IMR-90 (cell line): Measurements from ENCODE around the gene JAK1. TPM values are rescaled to one million over a fixed set of nuclear protein-coding genes. Genes with fewer than 3 reads are reported as not detected.

ENCODE experiments used
- ATAC-seq: fragments of 200-7000 bp; cut with Tn5 transposase; 2 replicates; pipeline ENCODE4 v1.9.1; 2020; ENCODE audit warnings: low read depth, mild to moderate bottlenecking, moderate library complexity
- BruUV-seq: library from RNA; stranded (reverse); fragments of 400-500 nt; replicated peaks from 2 replicates; lab custom pipeline; 2021; lab: Mats Ljungman, UMichigan
- CTCF ChIA-PET: fragments of 300-600 bp; formaldehyde crosslinking; extraction: SDS; loops from one replicate; lab custom pipeline; 2021; ENCODE audit warnings: antibody characterized with exemption; lab: Yijun Ruan, JAX
- POLR2A ChIA-PET: fragments of 300-600 bp; sonication (Branson Sonifier 250); formaldehyde crosslinking; loops from one replicate; lab custom pipeline; 2022; ENCODE audit warnings: antibody characterized with exemption; ENCODE audit not compliant: unreplicated experiment; lab: Charles Lee
- DNase-seq: peaks from one replicate; pipeline ENCODE4 v3.0.0; 2013
- H2AFZ ChIP-seq: replicated peaks from 2 replicates; pipeline ENCODE3; 2013; ENCODE audit warnings: low read length, mild to moderate bottlenecking; ENCODE audit not compliant: poor library complexity
- H2AK5ac ChIP-seq: 2 replicates; pipeline ENCODE4 v1.6.1; 2013; ENCODE audit warnings: low read depth, low read length, inconsistent platforms
- H2AK9ac ChIP-seq: replicated peaks from 2 replicates; pipeline ENCODE3; 2013; ENCODE audit warnings: mild to moderate bottlenecking, low read depth, low read length, moderate library complexity; ENCODE audit not compliant: poor library complexity
- H2BK120ac ChIP-seq: 2 replicates; pipeline ENCODE4 v1.6.1; 2013; ENCODE audit warnings: low read depth, low read length, inconsistent platforms
- H2BK15ac ChIP-seq: 3 replicates; pipeline ENCODE4 v1.6.1; 2013; ENCODE audit warnings: low read depth, low read length, inconsistent platforms
- H2BK20ac ChIP-seq: 2 replicates; pipeline ENCODE4 v1.6.1; 2013; ENCODE audit warnings: low read depth, mild to moderate bottlenecking, inconsistent platforms, low read length, moderate library complexity
- H2BK5ac ChIP-seq: 2 replicates; pipeline ENCODE4 v1.6.1; 2013; ENCODE audit warnings: mild to moderate bottlenecking, low read depth, low read length, inconsistent platforms; ENCODE audit not compliant: poor library complexity, severe bottlenecking
- H3K14ac ChIP-seq: replicated peaks from 2 replicates; pipeline ENCODE4 v1.6.1; 2013; ENCODE audit warnings: low read depth, low read length, inconsistent platforms
- H3K18ac ChIP-seq: 2 replicates; pipeline ENCODE4 v1.6.1; 2013; ENCODE audit warnings: low read depth, low read length, control low read depth
- H3K23ac ChIP-seq: 2 replicates; pipeline ENCODE4 v1.6.1; 2013; ENCODE audit warnings: low read depth, low read length, inconsistent platforms
- H3K27ac ChIP-seq: 2 replicates; pipeline ENCODE4 v1.5.1; 2013; ENCODE audit warnings: mild to moderate bottlenecking, control low read depth, low read length; ENCODE audit not compliant: insufficient read depth
- H3K27me3 ChIP-seq: 2 replicates; pipeline ENCODE4 v1.6.1; 2013; ENCODE audit warnings: low read length; ENCODE audit not compliant: control insufficient read depth, insufficient read depth
- H3K36me3 ChIP-seq: 2 replicates; pipeline ENCODE4 v1.6.1; 2013; ENCODE audit warnings: low read length, mixed read lengths; ENCODE audit not compliant: control insufficient read depth, insufficient read depth
- H3K4ac ChIP-seq: 2 replicates; pipeline ENCODE4 v1.6.1; 2013; ENCODE audit warnings: low read depth, low read length, inconsistent platforms
- H3K4me1 ChIP-seq: 2 replicates; pipeline ENCODE4 v1.6.1; 2013; ENCODE audit warnings: low read length, mixed read lengths; ENCODE audit not compliant: control insufficient read depth, insufficient read depth
- H3K4me2 ChIP-seq: 2 replicates; pipeline ENCODE4 v1.6.1; 2013; ENCODE audit warnings: low read depth, mild to moderate bottlenecking, control low read depth, low read length, moderate library complexity
- H3K4me3 ChIP-seq: 2 replicates; pipeline ENCODE4 v1.5.1; 2013; ENCODE audit warnings: low read depth, mild to moderate bottlenecking, control low read depth, low read length, moderate library complexity; ENCODE audit not compliant: insufficient read depth
- H3K56ac ChIP-seq: 2 replicates; pipeline ENCODE4 v1.6.1; 2013; ENCODE audit warnings: low read length, inconsistent platforms; ENCODE audit not compliant: insufficient read depth; ENCODE audit errors: extremely low read depth
- H3K79me1 ChIP-seq, 2 experiments: 2 replicates each; pipeline ENCODE4 v1.6.1; 2013; ENCODE audit warnings: low read length in 2 of 2, inconsistent platforms in 1 of 2, low read depth in 1 of 2
- H3K9ac ChIP-seq: 2 replicates; pipeline ENCODE4 v1.6.1; 2013; ENCODE audit warnings: low read depth, low read length, control low read depth
- H3K9me1 ChIP-seq: 2 replicates; pipeline ENCODE4 v1.6.1; 2013; ENCODE audit warnings: low read length, inconsistent platforms; ENCODE audit not compliant: insufficient read depth
- H3K9me3 ChIP-seq: 2 replicates; pipeline ENCODE4 v1.6.1; 2013; ENCODE audit warnings: low read length; ENCODE audit not compliant: control insufficient read depth, insufficient read depth
- H4K20me1 ChIP-seq: 2 replicates; pipeline ENCODE4 v1.6.1; 2013; ENCODE audit warnings: low read length, inconsistent platforms; ENCODE audit not compliant: insufficient read depth
- H4K5ac ChIP-seq: 2 replicates; pipeline ENCODE4 v1.6.1; 2013; ENCODE audit warnings: mild to moderate bottlenecking, low read depth, low read length, control low read depth
- H4K8ac ChIP-seq, 2 experiments: 2 replicates each; pipeline ENCODE4 v1.6.1; 2013; ENCODE audit warnings: low read depth in 2 of 2, low read length in 2 of 2, control low read depth in 1 of 2, inconsistent platforms in 1 of 2
- H4K91ac ChIP-seq: 2 replicates; pipeline ENCODE4 v1.6.1; 2013; ENCODE audit warnings: low read depth, low read length, inconsistent platforms; ENCODE audit not compliant: insufficient read depth
- BHLHE40 ChIP-seq: fragments of 150-350 bp; IDR thresholded peaks from 2 replicates; pipeline ENCODE4 v1.6.1; 2016; ENCODE audit warnings: mild to moderate bottlenecking, low read depth, low read length
- NFE2L2 ChIP-seq: fragments of 150-350 bp; IDR thresholded peaks from 2 replicates; pipeline ENCODE4 v1.6.1; 2016; ENCODE audit warnings: low read depth, mild to moderate bottlenecking, low read length
- RFX5 ChIP-seq: IDR thresholded peaks from 2 replicates; pipeline ENCODE4 v1.8.0; 2012; ENCODE audit warnings: low read depth, mild to moderate bottlenecking, low read length, moderate library complexity
- WGBS, 2 experiments: methylation state at CpG; one replicate each; pipeline versions ENCODE4 v1.1.5 to v1.1.7; 2013; ENCODE audit warnings: missing lambda C conversion rate in 2 of 2; ENCODE audit not compliant: insufficient read length in 1 of 2; ENCODE audit errors: extremely low coverage in 2 of 2; 5-methylcytosine and 5-hydroxymethylcytosine counted together
- dilution Hi-C: fragments of 300-500 bp; cut with HindIII; formaldehyde crosslinking; loops from one replicate; pipeline ENCODE4 v1.14.3; 2018; ENCODE audit warnings: low sequenced_read_pairs; ENCODE audit not compliant: unreplicated experiment
- in situ Hi-C: fragments of 300-500 bp; cut with MboI; formaldehyde crosslinking; loops from 3 replicates; pipeline ENCODE4 v1.14.3; 2019; ENCODE audit warnings: low sequenced_read_pairs, inconsistent platforms, mixed read lengths
- intact Hi-C: fragments of 100-400 bp; cut with micrococcal nuclease; formaldehyde crosslinking; loops from 2 replicates; pipeline ENCODE4 v1.10.0; 2022
- polyA plus RNA-seq, 3 experiments: library from polyadenylated mRNA; depleted of rRNA; stranded (reverse); fragments of >200 nt; gene quantifications; 2 replicates each; pipeline ENCODE4 v1.2.3, GENCODE V29; 2012; ENCODE audit warnings: low replicate concordance in 1 of 3
- total RNA-seq: library from RNA; depleted of rRNA; stranded (reverse); fragments of >200 nt; gene quantifications from 2 replicates; pipeline ENCODE4 v1.2.3, GENCODE V29; 2012
- TF ChIP-seq, protein P1 (sequence below): fragments of 150-350 bp; IDR thresholded peaks from 2 replicates; pipeline ENCODE4 v1.6.1; 2017; ENCODE audit warnings: mild to moderate bottlenecking, antibody characterized with exemption, low read length, low read depth

JAK1 gene
- total and polyA plus RNA-seq, 2 of the 4 experiments (the other 2 are of a cell fraction), result 76.9 to 103 TPM

GRCh38 chr1:64830030-64830651 is 136.2 kb downstream of the JAK1 start:
- Histone ChIP-seq H3K56ac (no peak overlapping the region), H3K79me1 (no peaks in the 10 kb centered on the region), H2AFZ (no peak overlapping the region), H2BK5ac (no peak overlapping the region), H3K4ac (no peak overlapping the region), H4K8ac (no peak overlapping the region), H3K4me1 (no peaks in the 10 kb centered on the region), H2BK15ac (no peak overlapping the region), H3K36me3 (peaks cover 12% of the 10 kb centered on the region), H2AK9ac (no peak overlapping the region), H3K9me3 (no peaks in the 10 kb centered on the region), H4K91ac (no peak overlapping the region), H3K9me1 (no peaks in the 10 kb centered on the region), H4K5ac (no peak overlapping the region), H3K14ac (no peak overlapping the region), H3K9ac (no peak overlapping the region), H2BK120ac (no peak overlapping the region), H3K27ac (no peak overlapping the region), H3K4me2 (no peak overlapping the region), H3K23ac (no peak overlapping the region), H3K4me3 (no peak overlapping the region), H3K27me3 (no peaks in the 10 kb centered on the region), H2AK5ac (no peak overlapping the region), H3K18ac (no peak overlapping the region), H4K20me1 (no peaks in the 10 kb centered on the region), H2BK20ac (no peak overlapping the region)
- ATAC-seq (no peak), DNase-seq (no peak)
- no CpG with 5 or more reads among the region's 5 CpGs for WGBS, 2 experiments
- BruUV-seq, result no TSS peak
- POLR2A ChIA-PET, result no interaction called here
- TF ChIP-seq, protein P1, sequence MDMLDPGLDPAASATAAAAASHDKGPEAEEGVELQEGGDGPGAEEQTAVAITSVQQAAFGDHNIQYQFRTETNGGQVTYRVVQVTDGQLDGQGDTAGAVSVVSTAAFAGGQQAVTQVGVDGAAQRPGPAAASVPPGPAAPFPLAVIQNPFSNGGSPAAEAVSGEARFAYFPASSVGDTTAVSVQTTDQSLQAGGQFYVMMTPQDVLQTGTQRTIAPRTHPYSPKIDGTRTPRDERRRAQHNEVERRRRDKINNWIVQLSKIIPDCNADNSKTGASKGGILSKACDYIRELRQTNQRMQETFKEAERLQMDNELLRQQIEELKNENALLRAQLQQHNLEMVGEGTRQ, result no peak
- TF ChIP-seq RFX5 (no peak), NFE2L2 (no peak), BHLHE40 (no peak)
- dilution Hi-C loops, result no loop called here
- in situ Hi-C loops, result no loop called here
- CTCF ChIA-PET, result no interaction called here
- intact Hi-C loops, result loop anchor here (5.0 kb wide), 2 partner anchors 137 to 857 kb away; partner anchors contain the start of gene JAK1
